ENCODE data around the gene CCDC167.

CCDC167 gene

DNA sequence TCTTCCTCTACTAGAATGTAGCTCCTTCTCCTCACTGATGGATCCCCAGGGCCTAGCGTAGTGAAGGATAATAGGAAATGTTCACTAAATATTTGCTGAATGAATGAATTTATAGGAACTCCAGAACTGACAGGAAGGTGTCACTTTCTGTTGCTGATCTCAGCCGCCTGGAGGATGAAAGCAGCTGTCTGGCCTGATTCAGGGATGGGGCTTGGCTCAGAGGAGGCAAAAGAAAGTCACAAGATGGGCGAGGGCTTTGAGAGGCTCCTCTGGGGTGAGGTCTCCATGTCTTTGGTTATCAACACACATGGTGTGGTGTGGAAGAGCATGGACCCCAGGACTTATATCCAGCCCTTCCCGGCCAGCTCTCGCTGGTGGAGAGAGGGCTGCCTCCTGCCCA, 11.5 kb upstream of the CCDC167 start:
- TF ChIP-seq, protein P1, sequence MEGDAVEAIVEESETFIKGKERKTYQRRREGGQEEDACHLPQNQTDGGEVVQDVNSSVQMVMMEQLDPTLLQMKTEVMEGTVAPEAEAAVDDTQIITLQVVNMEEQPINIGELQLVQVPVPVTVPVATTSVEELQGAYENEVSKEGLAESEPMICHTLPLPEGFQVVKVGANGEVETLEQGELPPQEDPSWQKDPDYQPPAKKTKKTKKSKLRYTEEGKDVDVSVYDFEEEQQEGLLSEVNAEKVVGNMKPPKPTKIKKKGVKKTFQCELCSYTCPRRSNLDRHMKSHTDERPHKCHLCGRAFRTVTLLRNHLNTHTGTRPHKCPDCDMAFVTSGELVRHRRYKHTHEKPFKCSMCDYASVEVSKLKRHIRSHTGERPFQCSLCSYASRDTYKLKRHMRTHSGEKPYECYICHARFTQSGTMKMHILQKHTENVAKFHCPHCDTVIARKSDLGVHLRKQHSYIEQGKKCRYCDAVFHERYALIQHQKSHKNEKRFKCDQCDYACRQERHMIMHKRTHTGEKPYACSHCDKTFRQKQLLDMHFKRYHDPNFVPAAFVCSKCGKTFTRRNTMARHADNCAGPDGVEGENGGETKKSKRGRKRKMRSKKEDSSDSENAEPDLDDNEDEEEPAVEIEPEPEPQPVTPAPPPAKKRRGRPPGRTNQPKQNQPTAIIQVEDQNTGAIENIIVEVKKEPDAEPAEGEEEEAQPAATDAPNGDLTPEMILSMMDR (IDR thresholded peaks at IDR 0.05; ENCODE audit: low read depth, low read length): no peak

DNA sequence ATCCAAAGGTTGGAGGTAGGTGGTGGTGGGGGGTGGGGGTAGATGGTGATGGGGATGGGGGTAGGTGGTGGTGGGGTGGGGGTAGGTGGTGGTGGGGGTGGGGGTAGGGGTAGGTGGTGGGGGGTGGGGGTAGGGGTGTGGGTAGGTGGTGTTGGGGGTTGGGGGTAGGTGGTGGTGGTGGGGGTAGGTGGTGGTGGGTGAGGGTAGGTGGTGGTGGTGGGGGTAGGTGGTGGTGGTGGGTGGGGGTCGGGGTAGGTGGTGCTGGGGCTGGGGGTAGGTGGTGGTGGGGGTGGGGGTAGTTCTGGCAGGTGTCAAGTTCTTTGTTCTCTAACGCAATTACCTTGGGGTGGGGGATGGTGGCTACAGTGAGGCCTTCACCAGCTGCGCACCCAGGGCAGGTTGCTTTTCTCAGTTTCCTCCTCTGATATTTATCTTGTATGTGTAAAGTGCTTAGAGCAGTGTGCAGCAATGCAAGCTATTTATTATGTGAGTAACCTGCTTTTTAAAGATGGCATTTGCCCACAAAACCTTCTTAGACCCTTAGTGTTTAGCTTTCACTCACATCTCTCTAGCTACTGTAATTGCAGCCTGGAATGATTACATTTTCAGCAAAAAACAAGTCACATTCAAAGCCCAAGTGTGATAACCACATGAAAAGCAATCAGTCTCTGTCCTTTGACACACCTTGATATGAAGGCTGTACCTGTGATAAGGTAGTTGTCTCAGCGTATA, 8.2 kb upstream of the CCDC167 start:
- no peak overlapping the region for H3K4me3 ChIP-seq (ENCODE audit: low read depth, low read length)
- TF ChIP-seq, protein P1 (IDR thresholded peaks at IDR 0.05; ENCODE audit: low read depth, low read length): no peak

More for the DNA sequence above, 11.5 kb upstream of the CCDC167 start:
- H3K4me3 ChIP-seq (ENCODE audit: low read depth, low read length): no peak overlapping the region

DNA sequence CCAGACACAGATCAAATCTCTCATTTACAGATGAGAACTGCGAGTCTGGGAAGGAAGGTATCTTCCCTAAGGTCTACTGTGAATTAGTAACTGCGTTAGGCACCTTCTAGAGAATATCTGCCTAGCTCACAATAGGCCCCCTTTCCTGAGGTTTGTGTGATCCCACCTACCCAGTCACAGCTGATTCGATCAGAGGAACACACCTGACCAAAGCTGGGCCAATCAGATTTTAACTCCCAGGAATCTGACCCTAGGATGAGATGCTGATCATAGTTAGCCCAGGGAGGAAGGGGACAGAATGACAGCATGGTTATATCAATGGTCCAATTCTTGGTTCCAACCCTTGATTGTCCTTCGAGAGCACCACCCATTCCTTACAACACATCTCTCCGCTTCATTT, 7.4 kb upstream of the CCDC167 start:
- TF ChIP-seq, protein P1 (IDR thresholded peaks at IDR 0.05; ENCODE audit: low read depth, low read length): no peak
- H3K4me3 ChIP-seq (ENCODE audit: low read depth, low read length): no peak overlapping the region

DNA sequence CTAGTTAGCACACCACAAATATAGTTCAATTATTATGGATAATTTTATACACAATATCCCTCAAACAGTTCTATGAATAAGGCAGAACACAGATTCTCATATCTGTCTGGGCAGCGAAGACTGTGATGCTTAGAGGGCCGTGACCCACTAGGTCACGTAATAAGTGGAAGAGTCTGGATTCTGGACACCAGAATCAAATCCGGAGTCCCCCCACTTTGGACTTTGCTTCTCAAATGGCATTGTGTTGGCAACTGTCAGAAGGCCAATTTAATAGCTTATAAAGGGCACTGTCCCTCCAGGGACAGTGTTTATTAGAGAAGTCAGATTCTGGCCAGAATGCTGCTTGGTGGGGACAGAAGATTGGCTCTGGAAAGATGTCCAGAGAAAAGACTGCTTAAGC, 6.8 kb upstream of the CCDC167 start:
- TF ChIP-seq, protein P1 (IDR thresholded peaks at IDR 0.05; ENCODE audit: low read depth, low read length): no peak
- H3K4me3 ChIP-seq (ENCODE audit: low read depth, low read length): no peak overlapping the region

DNA sequence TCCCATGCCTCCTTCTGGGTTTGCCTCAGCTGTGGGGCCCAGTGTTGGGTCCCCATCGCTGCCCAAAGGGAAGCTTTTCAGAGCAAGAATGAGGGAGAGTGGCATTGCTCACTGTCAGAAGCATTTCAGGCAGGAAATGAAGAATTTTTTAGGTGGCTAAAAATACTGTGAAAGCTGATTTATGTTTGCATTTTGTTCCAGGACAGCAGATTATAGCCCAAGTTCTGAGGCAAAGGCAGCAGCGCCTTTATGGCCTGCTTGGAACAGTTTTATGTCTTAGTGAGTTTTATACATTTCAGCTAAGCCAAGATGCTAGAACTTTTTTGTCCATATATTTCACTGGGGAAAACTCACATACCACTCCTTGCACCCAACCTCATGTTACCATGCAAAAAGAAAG, 4.3 kb upstream of the CCDC167 start:
- TF ChIP-seq, protein P1 (IDR thresholded peaks at IDR 0.05; ENCODE audit: low read depth, low read length): no peak
- no peak overlapping the region for H3K4me3 ChIP-seq (ENCODE audit: low read depth, low read length)

DNA sequence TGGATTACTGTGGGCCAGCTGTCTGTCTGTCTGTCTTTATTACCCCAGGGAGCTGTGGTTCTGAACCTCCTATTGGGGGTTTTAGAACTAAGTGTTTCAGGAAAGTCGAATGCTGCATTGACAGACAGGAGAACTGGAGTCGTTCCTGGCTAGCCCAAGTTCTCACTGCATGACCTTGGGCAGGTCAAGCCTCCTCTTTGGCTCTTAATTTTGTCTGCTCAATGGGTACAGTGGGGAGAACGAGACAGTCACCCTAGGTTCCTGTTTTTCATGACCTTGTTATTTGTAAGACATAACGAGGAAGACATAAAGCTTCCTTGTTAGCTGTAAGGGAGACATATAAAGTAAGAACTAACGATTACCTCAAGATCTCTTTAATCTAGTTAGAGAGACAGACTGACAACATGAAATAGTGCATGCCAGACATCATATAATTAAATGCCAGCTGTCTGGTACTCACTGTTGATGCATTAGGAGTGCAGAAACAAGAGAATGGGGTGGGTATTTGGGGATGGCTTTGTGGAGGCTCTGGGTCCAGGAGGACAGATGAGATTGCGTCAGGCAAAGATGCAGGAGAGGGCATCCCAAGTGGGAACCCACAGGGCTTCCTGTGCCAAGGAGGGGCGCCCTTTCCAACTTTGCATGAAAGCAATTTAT, 3.7 kb upstream of the CCDC167 start:
- H3K4me3 ChIP-seq (ENCODE audit: low read depth, low read length): no peak overlapping the region
- TF ChIP-seq, protein P1 (IDR thresholded peaks at IDR 0.05; ENCODE audit: low read depth, low read length): no peak

DNA sequence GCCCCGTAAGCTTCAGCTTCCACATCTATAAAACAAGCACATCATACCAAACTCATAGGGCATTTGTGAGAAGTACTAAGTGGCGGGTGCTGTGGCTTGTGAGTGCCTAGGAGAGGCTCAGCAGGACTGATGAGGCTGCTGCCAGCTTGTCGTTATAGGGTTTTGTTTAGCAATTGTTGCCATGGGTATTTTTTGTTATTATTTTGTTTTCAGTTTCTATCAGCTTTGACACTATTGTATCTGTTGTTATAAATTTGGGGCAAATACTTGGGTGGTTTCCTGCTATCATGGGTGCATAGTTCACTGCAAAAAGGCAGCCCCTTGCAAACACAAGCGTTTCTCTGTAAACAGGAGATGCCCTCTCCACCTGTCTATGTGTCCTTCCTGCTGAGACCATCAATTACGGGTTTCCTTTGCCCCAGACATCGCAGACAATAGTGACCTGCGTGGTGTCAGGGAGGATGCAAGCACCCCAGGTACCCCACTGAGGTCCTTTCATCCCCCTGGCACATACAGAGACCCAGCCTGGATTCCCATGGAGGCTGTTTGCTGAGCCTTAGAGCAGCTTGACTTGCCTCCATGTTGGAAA, 3.1 kb upstream of the CCDC167 start:
- TF ChIP-seq, protein P1 (IDR thresholded peaks at IDR 0.05; ENCODE audit: low read depth, low read length): no peak

More for the DNA sequence above, 3.1 kb upstream of the CCDC167 start:
- no peak overlapping the region for H3K4me3 ChIP-seq (ENCODE audit: low read depth, low read length)
